Thoracic aorta (tissue), 2 donors: ENCODE results near the gene NAALADL1. TPM values are rescaled to one million over a fixed set of nuclear protein-coding genes. Genes with fewer than 3 reads are reported as not detected.

Experiments used
- ATAC-seq: fragments of 150-250 bp; one replicate; pipeline ENCODE4 v1.8.0; 2017; ENCODE audit warnings: low read depth; ENCODE audit not compliant: insufficient number of reproducible peaks, low FRiP score
- DNase-seq: peaks from one replicate; pipeline ENCODE4 v3.0.0-alpha.2; 2020; ENCODE audit warnings: low spot score
- H3K27ac ChIP-seq, 2 donors: fragments of 200-600 bp; sonication (generic); 1 replicate in 1 of 2; 2 replicates in 1 of 2; pipeline ENCODE4 v1.5.1; 2016; ENCODE audit warnings: mild to moderate bottlenecking in 2 of 2, moderate library complexity in 2 of 2
- H3K27me3 ChIP-seq: fragments of 200-600 bp; sonication (generic); replicated peaks from 2 replicates; pipeline ENCODE4 v1.6.0; 2016; ENCODE audit warnings: mild to moderate bottlenecking; ENCODE audit not compliant: insufficient read depth
- H3K36me3 ChIP-seq: fragments of 200-600 bp; sonication (generic); one replicate; pipeline ENCODE4 v1.5.1; 2016
- H3K4me1 ChIP-seq, 2 donors: fragments of 200-600 bp; sonication (generic); 1 replicate in 1 of 2; 2 replicates in 1 of 2; pipeline versions ENCODE4 v1.5.1 to v1.6.0; 2016; ENCODE audit warnings: low read depth in 2 of 2, mild to moderate bottlenecking in 1 of 2; ENCODE audit not compliant: control insufficient read depth in 1 of 2
- H3K4me3 ChIP-seq: fragments of 200-600 bp; sonication (generic); 2 replicates; pipeline ENCODE4 v1.5.1; 2016; ENCODE audit warnings: mild to moderate bottlenecking
- H3K9me3 ChIP-seq: fragments of 200-600 bp; sonication (generic); 2 replicates; pipeline ENCODE4 v1.5.1; 2016
- total RNA-seq, 2 donors: library from RNA; depleted of rRNA; stranded (reverse); fragments of >200 nt; gene quantifications; one replicate each; pipeline versions ENCODE4 v1.1.0 to v1.2.3, GENCODE V29; 2016
- TF ChIP-seq, protein P1 (sequence below): fragments of 200-600 bp; sonication (generic); IDR thresholded peaks from one replicate; pipeline ENCODE4 v1.5.1; 2019; ENCODE audit warnings: antibody characterized with exemption

Gene NAALADL1
- total RNA-seq, 2 donors from 2014 or later = 25.8 to 47.1 TPM

DNA sequence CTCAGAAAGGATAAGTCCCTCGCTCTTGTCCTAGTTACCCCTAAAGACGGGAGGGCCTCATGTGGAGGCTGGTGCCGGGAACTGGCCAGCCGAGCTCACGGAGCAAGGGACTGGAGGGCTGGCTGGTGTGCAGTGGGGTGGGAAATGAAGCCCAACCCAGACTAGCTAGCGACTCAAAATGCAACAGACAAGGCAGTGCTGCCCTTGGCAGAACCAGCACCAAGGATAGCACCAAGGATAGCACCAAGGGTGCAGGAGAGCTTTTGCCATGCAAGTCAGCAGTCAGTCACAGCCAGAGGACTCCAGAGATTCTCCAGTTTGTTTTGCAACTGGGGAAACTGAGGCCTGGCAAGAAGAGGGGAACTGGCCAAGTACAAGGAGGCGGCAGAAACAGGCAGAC, 55.1 kb downstream of the NAALADL1 start:
- DNase-seq (no peak), ATAC-seq (no peak)
- Histone ChIP-seq H3K4me3 (no peak overlapping the region), H3K9me3 (no peaks in the 10 kb centered on the region), H3K4me1 (no peaks in the 10 kb centered on the region), H3K36me3 (no peaks in the 10 kb centered on the region), H3K27me3 (no peaks in the 10 kb centered on the region), H3K27ac (no peak overlapping the region)
- TF ChIP-seq, protein P1, sequence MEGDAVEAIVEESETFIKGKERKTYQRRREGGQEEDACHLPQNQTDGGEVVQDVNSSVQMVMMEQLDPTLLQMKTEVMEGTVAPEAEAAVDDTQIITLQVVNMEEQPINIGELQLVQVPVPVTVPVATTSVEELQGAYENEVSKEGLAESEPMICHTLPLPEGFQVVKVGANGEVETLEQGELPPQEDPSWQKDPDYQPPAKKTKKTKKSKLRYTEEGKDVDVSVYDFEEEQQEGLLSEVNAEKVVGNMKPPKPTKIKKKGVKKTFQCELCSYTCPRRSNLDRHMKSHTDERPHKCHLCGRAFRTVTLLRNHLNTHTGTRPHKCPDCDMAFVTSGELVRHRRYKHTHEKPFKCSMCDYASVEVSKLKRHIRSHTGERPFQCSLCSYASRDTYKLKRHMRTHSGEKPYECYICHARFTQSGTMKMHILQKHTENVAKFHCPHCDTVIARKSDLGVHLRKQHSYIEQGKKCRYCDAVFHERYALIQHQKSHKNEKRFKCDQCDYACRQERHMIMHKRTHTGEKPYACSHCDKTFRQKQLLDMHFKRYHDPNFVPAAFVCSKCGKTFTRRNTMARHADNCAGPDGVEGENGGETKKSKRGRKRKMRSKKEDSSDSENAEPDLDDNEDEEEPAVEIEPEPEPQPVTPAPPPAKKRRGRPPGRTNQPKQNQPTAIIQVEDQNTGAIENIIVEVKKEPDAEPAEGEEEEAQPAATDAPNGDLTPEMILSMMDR = no peak

DNA sequence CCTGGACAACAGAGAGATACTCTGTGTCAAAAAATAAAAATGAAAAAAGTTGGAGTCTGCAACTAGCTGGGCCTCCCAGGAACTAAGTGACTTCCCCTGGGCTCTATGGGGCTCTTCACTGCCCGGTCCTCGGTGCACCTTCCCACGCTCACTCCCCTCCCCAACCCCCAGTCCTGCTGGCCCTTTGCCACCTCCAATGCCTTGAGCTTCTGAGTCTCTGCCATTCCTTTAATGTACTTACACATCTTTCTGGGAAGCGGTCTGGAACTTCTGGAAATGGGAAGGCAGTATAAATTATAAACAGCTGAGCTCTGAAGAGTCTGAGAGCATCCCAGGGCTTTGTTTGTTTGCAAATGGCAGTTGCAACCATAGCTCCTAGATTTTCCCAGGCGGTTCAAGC, 55.6 kb downstream of the NAALADL1 start:
- H3K36me3 ChIP-seq = no peaks in the 10 kb centered on the region
- DNase-seq (no peak), ATAC-seq (no peak)
- TF ChIP-seq, protein P1 = no peak
- H3K4me3 ChIP-seq = no peak overlapping the region
- H3K4me1 ChIP-seq = no peaks in the 10 kb centered on the region
- H3K27ac ChIP-seq = no peak overlapping the region
- no peaks in the 10 kb centered on the region for H3K27me3 ChIP-seq
- no peaks in the 10 kb centered on the region for H3K9me3 ChIP-seq

DNA sequence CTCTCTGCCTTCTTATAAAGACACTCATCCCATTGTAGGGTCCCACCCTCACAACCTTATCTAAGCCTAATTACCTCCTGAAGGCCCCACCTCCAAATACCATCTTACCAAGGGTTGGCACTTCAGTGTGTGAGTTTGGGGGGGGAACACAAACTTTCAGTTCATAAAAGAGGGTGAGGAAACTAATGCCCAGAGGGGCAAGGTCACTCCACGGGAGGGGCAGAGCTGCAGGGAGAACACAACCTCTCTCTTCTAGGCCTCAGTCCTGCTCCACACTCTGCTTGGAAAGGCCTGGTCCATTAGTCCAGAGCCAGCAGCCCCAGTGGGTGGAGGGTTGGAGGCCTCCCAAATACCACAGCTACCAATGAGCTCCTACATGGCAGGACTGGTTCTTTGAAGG, 58.9 kb downstream of the NAALADL1 start:
- Histone ChIP-seq H3K27ac (no peak overlapping the region), H3K36me3 (no peaks in the 10 kb centered on the region), H3K4me1 (peaks cover 5 to 13% of the 10 kb centered on the region in 2 donors), H3K9me3 (no peaks in the 10 kb centered on the region), H3K4me3 (no peak overlapping the region), H3K27me3 (no peaks in the 10 kb centered on the region)
- DNase-seq (no peak), ATAC-seq (no peak)
- TF ChIP-seq, protein P1 = no peak

GRCh38 chr11:64998690-64999431, 59.5 kb downstream of the NAALADL1 start:
- Histone ChIP-seq H3K27ac (no peak overlapping the region), H3K27me3 (no peaks in the 10 kb centered on the region), H3K9me3 (no peaks in the 10 kb centered on the region), H3K4me1 (peaks cover 5 to 13% of the 10 kb centered on the region in 2 donors), H3K36me3 (no peaks in the 10 kb centered on the region), H3K4me3 (no peak overlapping the region)
- no peak for ATAC-seq
- no peak for DNase-seq
- TF ChIP-seq, protein P1 = no peak

- Histone ChIP-seq H3K4me3 (no peak overlapping the region), H3K27ac (no peak overlapping the region), H3K27me3 (no peaks in the 10 kb centered on the region), H3K4me1 (peaks cover 5 to 13% of the 10 kb centered on the region in 2 donors), H3K9me3 (no peaks in the 10 kb centered on the region), H3K36me3 (no peaks in the 10 kb centered on the region)
- DNase-seq (no peak), ATAC-seq (no peak)
- TF ChIP-seq, protein P1 = no peak
Measured at GRCh38 chr11:64998141-64998540, 60.2 kb downstream of the NAALADL1 start.
